HCT116 (cell line): ENCODE results near the gene PLEKHN1. TPM values are rescaled to one million over a fixed set of nuclear protein-coding genes. Genes with fewer than 3 reads are reported as not detected.

ENCODE experiments used
- ATAC-seq: fragments of 200-7000 bp; cut with Tn5 transposase; 2 replicates; pipeline ENCODE4 v1.9.1; 2020; ENCODE audit warnings: mild to moderate bottlenecking, moderate library complexity
- BruUV-seq: library from RNA; stranded (reverse); fragments of 400-500 nt; replicated peaks from 2 replicates; lab custom pipeline; 2021; lab: Mats Ljungman, UMichigan
- CTCF ChIA-PET: fragments of 300-600 bp; sonication (Branson Sonifier 250); formaldehyde crosslinking; loops from one replicate; lab custom pipeline; 2021; ENCODE audit warnings: antibody characterized with exemption; lab: Charles Lee
- POLR2A ChIA-PET: fragments of 300-600, 350-600 bp; sonication (Branson Sonifier 250); formaldehyde crosslinking; loops from one replicate; lab custom pipeline; 2021; ENCODE audit warnings: antibody characterized with exemption; lab: Charles Lee
- RAD21 ChIA-PET, 2 experiments: fragments of 300-600 bp; sonication (Branson Sonifier 250); formaldehyde crosslinking; loops; one replicate each; lab custom pipeline; 2023; ENCODE audit warnings: low total read pairs in 2 of 2; ENCODE audit not compliant: uncharacterized antibody in 2 of 2, unreplicated experiment in 2 of 2, low non-redundant PET in 1 of 2; lab: Charles Lee
- DNase-seq: peaks from one replicate; pipeline ENCODE4 v3.0.0-alpha.2; 2010; ENCODE audit warnings: low read depth, low spot score
- H2AFZ ChIP-seq: fragments of 200-600 bp; shearing (Covaris generic), sonication (generic); 2 replicates; pipeline ENCODE4 v1.6.1; 2017; ENCODE audit warnings: low read depth, mixed run types, mixed read lengths, antibody characterized with exemption, low read length; ENCODE audit not compliant: poor library complexity, severe bottlenecking
- H3K27ac ChIP-seq: 2 replicates; pipeline ENCODE4 v1.5.1; 2012; ENCODE audit warnings: low read depth, low read length
- H3K27me3 ChIP-seq: fragments of 200-600 bp; sonication (generic); 2 replicates; pipeline ENCODE4 v1.6.1; 2016; ENCODE audit warnings: mixed run types, low read length, mixed read lengths; ENCODE audit not compliant: insufficient read depth
- H3K36me3 ChIP-seq, 2 experiments: fragments of 200-500 bp in 1 of 2; fragments of 200-600 bp in 1 of 2; sonication (Bioruptor generic) in 1 of 2; sonication (generic) in 1 of 2; 2 replicates each; pipeline versions ENCODE4 v1.5.1 to v1.6.1; 2014 to 2016; ENCODE audit warnings: low read length in 2 of 2, inconsistent platforms in 1 of 2, mixed read lengths in 1 of 2, mixed run types in 1 of 2; ENCODE audit not compliant: insufficient read depth in 2 of 2, control insufficient read depth in 1 of 2
- H3K4me1 ChIP-seq, 2 experiments: fragments of 200-600 bp in 1 of 2; sonication (generic) in 1 of 2; 2 replicates each; pipeline versions ENCODE4 v1.5.1 to v1.6.1; 2012 to 2017; ENCODE audit warnings: low read length in 2 of 2, inconsistent platforms in 1 of 2, mild to moderate bottlenecking in 1 of 2, mixed read lengths in 1 of 2, mixed run types in 1 of 2, moderate library complexity in 1 of 2; ENCODE audit not compliant: insufficient read depth in 2 of 2, control insufficient read depth in 1 of 2
- H3K4me2 ChIP-seq: fragments of 200-600 bp; sonication (generic); 2 replicates; pipeline ENCODE4 v1.6.1; 2017; ENCODE audit warnings: mixed run types, low read length, mixed read lengths
- H3K4me3 ChIP-seq, 2 experiments: fragments of 200-600 bp in 1 of 2; sonication (generic) in 1 of 2; replicated peaks in 1 of 2; 2 replicates each; pipeline ENCODE4 v1.5.1; 2011 to 2016; ENCODE audit warnings: low read length in 2 of 2, control low read depth in 1 of 2, low read depth in 1 of 2, mild to moderate bottlenecking in 1 of 2, mixed read lengths in 1 of 2, mixed run types in 1 of 2
- H3K79me2 ChIP-seq: fragments of 200-600 bp; sonication (generic); 2 replicates; pipeline ENCODE4 v1.6.1; 2017; ENCODE audit warnings: mild to moderate bottlenecking, mixed run types, low read length, moderate library complexity, mixed read lengths; ENCODE audit not compliant: insufficient read depth
- H3K9ac ChIP-seq: fragments of 200-600 bp; sonication (generic); 2 replicates; pipeline ENCODE4 v1.6.1; 2016; ENCODE audit warnings: low read length, mixed read lengths
- H3K9me2 ChIP-seq: fragments of 200-600 bp; sonication (generic), shearing (Covaris generic); 2 replicates; pipeline ENCODE4 v1.6.1; 2017; ENCODE audit warnings: mixed run types, mild to moderate bottlenecking, moderate library complexity; ENCODE audit not compliant: insufficient read depth
- H3K9me3 ChIP-seq, 2 experiments: fragments of 200-500 bp in 1 of 2; fragments of 200-600 bp in 1 of 2; sonication (Bioruptor generic) in 1 of 2; sonication (generic) in 1 of 2; 2 replicates each; pipeline ENCODE4 v1.6.1; 2014 to 2017; ENCODE audit warnings: low read length in 2 of 2, mixed read lengths in 2 of 2, inconsistent platforms in 1 of 2, low read depth in 1 of 2, mild to moderate bottlenecking in 1 of 2, mixed run types in 1 of 2, moderate library complexity in 1 of 2; ENCODE audit not compliant: control insufficient read depth in 1 of 2, insufficient read depth in 1 of 2
- H4K20me1 ChIP-seq: fragments of 200-600 bp; sonication (generic), shearing (Covaris generic); 2 replicates; pipeline ENCODE4 v1.6.1; 2017; ENCODE audit warnings: mixed run types, mild to moderate bottlenecking, moderate library complexity; ENCODE audit not compliant: insufficient read depth
- CBX3 ChIP-seq: IDR thresholded peaks from 2 replicates; pipeline ENCODE4 v1.6.1; 2012; ENCODE audit warnings: low read depth
- EGR1 ChIP-seq: IDR thresholded peaks from 2 replicates; pipeline ENCODE4 v1.6.1; 2012; ENCODE audit warnings: low read depth
- ELF1 ChIP-seq: IDR thresholded peaks from 2 replicates; pipeline ENCODE4 v1.6.1; 2012; ENCODE audit warnings: low read depth, borderline replicate concordance
- EZH2phosphoT487 ChIP-seq: fragments of 200-600 bp; IDR thresholded peaks from 2 replicates; pipeline ENCODE4 v1.6.1; 2018; ENCODE audit warnings: antibody characterized with exemption, borderline replicate concordance
- FOSL1 ChIP-seq: IDR thresholded peaks from 2 replicates; pipeline ENCODE4 v1.6.1; 2012; ENCODE audit warnings: low read depth
- JUND ChIP-seq: IDR thresholded peaks from 2 replicates; pipeline ENCODE4 v1.6.1; 2012
- POLR2A ChIP-seq: IDR thresholded peaks from 2 replicates; pipeline ENCODE4 v1.7.0; 2011; ENCODE audit warnings: borderline replicate concordance; ENCODE audit not compliant: insufficient read depth, insufficient read length; ENCODE audit errors: extremely low read depth
- POLR2AphosphoS5 ChIP-seq: IDR thresholded peaks from 2 replicates; pipeline ENCODE4 v1.6.1; 2011; ENCODE audit warnings: mild to moderate bottlenecking, low read depth, low read length, moderate library complexity
- SIN3A ChIP-seq: IDR thresholded peaks from 2 replicates; pipeline ENCODE4 v1.6.1; 2012; ENCODE audit warnings: low read depth
- SP1 ChIP-seq: IDR thresholded peaks from 2 replicates; pipeline ENCODE4 v1.6.1; 2012; ENCODE audit warnings: low read depth
- SRF ChIP-seq: IDR thresholded peaks from 2 replicates; pipeline ENCODE4 v1.6.1; 2012; ENCODE audit warnings: low read depth
- TCF7L2 ChIP-seq: IDR thresholded peaks from 2 replicates; pipeline ENCODE4 v1.7.0; 2011; ENCODE audit warnings: borderline replicate concordance, inconsistent platforms; ENCODE audit not compliant: insufficient read depth, insufficient read length; ENCODE audit errors: extremely low read depth
- YY1 ChIP-seq: IDR thresholded peaks from 2 replicates; pipeline ENCODE4 v1.6.1; 2011; ENCODE audit warnings: low read length, low read depth, moderate library complexity, mild to moderate bottlenecking; ENCODE audit not compliant: insufficient replicate concordance; ENCODE audit errors: extremely low read depth
- ZFX ChIP-seq: fragments of 450-650 bp; IDR thresholded peaks from 2 replicates; pipeline ENCODE4 v1.6.1; 2017
- ZNF274 ChIP-seq: fragments of 200-500 bp; sonication (Bioruptor generic); IDR thresholded peaks from 2 replicates; pipeline ENCODE4 v1.6.1; 2014; ENCODE audit warnings: mild to moderate bottlenecking, low read depth, low read length, inconsistent platforms
- intact Hi-C: fragments of 100-400 bp; cut with micrococcal nuclease; formaldehyde crosslinking; loops from 2 replicates; pipeline ENCODE4 v1.10.0; 2022
- total RNA-seq: library from RNA; stranded (reverse); gene quantifications from one replicate; pipeline ENCODE4 v1.2.1, GENCODE V29; 2021; ENCODE audit not compliant: unreplicated experiment
- TF ChIP-seq, protein P1 (sequence below): IDR thresholded peaks from 2 replicates; pipeline ENCODE4 v1.6.1; 2012
- TF ChIP-seq, protein P2 (sequence below): IDR thresholded peaks from 2 replicates; pipeline ENCODE4 v1.6.1; 2011; ENCODE audit warnings: mild to moderate bottlenecking, low read length, moderate library complexity; ENCODE audit not compliant: insufficient replicate concordance; ENCODE audit errors: extremely low read depth

The PLEKHN1 gene
- total RNA-seq, 1 experiment from 2014 or later: 11.6 TPM

DNA sequence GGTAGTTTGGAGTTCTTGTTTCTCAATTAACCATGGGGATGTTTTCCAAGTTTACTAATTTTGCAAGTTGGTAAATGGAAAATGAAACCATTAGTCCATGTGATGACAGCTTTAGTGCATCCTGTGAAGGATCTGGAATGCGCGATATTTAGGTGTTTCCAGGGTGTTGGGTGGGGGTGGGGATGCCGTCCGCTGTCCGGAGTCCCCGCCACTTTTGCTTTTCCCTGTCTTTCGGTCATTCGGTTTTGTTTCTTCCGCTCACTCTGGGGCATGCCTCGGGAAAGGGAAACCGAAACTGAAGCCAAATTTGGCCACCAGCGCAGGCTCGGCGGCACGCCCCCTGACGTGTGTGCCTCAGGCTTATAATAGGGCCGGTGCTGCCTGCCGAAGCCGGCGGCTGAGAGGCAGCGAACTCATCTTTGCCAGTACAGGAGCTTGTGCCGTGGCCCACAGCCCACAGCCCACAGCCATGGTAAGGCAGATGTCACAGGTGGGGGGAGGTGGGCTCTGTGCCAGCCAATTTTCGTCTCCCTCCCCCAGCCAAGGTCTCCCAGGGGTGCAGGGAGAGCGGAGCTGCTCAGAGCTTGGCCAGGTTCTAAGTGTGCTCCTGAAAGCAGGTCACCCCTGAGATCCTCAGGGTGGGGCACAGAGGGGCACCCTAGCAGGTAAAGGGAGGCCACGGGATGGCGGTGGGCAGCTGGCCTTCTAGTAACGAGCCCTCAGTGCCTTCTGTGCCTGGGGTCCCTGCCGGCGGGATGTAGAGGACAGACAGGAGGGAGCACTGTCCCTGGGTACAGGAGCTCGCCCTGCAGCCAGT is 47.0 kb downstream of the PLEKHN1 start, which contains the start of gene ISG15:
ISG15 (plus strand) TSS at position 393 of the 817 bp plus-strand sequence; CDS start at position 470, 77 bp downstream.
- POLR2A ChIA-PET: interaction anchor here (0.6 to 1.9 kb wide), 12 partner anchors 11 to 261 kb away, joined by 3 to 12 read pairs (median 4); partner anchors contain the start of genes HES4, RNF223 and UBE2J2
- TF ChIP-seq ELF1: no peak
- TF ChIP-seq POLR2AphosphoS5: peak; percentile 90
- TF ChIP-seq EZH2phosphoT487: no peak
- no peak for TF ChIP-seq ZFX
- no peak for TF ChIP-seq JUND
- no peak for TF ChIP-seq CBX3
- no peak for TF ChIP-seq SP1
- no peak for TF ChIP-seq YY1
- TF ChIP-seq EGR1: no peak
- TF ChIP-seq SIN3A: no peak
- TF ChIP-seq SRF: no peak
- TF ChIP-seq, protein P1, sequence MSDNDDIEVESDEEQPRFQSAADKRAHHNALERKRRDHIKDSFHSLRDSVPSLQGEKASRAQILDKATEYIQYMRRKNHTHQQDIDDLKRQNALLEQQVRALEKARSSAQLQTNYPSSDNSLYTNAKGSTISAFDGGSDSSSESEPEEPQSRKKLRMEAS: no peak
- TF ChIP-seq, protein P2, sequence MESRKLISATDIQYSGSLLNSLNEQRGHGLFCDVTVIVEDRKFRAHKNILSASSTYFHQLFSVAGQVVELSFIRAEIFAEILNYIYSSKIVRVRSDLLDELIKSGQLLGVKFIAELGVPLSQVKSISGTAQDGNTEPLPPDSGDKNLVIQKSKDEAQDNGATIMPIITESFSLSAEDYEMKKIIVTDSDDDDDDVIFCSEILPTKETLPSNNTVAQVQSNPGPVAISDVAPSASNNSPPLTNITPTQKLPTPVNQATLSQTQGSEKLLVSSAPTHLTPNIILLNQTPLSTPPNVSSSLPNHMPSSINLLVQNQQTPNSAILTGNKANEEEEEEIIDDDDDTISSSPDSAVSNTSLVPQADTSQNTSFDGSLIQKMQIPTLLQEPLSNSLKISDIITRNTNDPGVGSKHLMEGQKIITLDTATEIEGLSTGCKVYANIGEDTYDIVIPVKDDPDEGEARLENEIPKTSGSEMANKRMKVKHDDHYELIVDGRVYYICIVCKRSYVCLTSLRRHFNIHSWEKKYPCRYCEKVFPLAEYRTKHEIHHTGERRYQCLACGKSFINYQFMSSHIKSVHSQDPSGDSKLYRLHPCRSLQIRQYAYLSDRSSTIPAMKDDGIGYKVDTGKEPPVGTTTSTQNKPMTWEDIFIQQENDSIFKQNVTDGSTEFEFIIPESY: no peak
- TF ChIP-seq ZNF274: no peak
- peak; percentile 49 for TF ChIP-seq POLR2A
- TF ChIP-seq TCF7L2: no peak
- TF ChIP-seq FOSL1: no peak

More for the DNA sequence above, 47.0 kb downstream of the PLEKHN1 start, which contains the start of gene ISG15:
- BruUV-seq: TSS peak; percentile 93
- ChIA-PET RAD21 (no interaction called here), CTCF (interaction anchor here (0.9 to 3.6 kb wide), 4 partner anchors 11 to 109 kb away, joined by 3 to 26 read pairs (median 6); no protein-coding TSS in a partner anchor)
- no peaks in the 10 kb centered on the region for H3K27me3 ChIP-seq
- no peak within 1 kb of the TSS for H2AFZ ChIP-seq
- H3K27ac ChIP-seq: peak within 1 kb of the TSS; percentile 73
- no peaks in the 10 kb centered on the region for H3K36me3 ChIP-seq
- H3K9me2 ChIP-seq: no peaks in the 10 kb centered on the region
- H3K4me1 ChIP-seq: peaks cover 22 to 44% of the 10 kb centered on the region in 2 experiments
- H3K79me2 ChIP-seq: peaks cover 8% of the 10 kb centered on the region
- intact Hi-C loops: no loop called here
- DNase-seq (peak; percentile 60), ATAC-seq (peak; percentile 75)
- peak within 1 kb of the TSS; percentile 87 for H3K9ac ChIP-seq
- peak within 1 kb of the TSS; percentile 100 for H3K4me2 ChIP-seq
- no peaks in the 10 kb centered on the region for H4K20me1 ChIP-seq
- H3K9me3 ChIP-seq: no peaks in the 10 kb centered on the region
- H3K4me3 ChIP-seq: peak within 1 kb of the TSS; percentile 80 to 90
